ENCODE measurements around the gene RGS3. TPM values are rescaled to one million over a fixed set of nuclear protein-coding genes. Genes with fewer than 3 reads are reported as not detected.
"Not testable (repeated sequence)": the region's sequence is repeated elsewhere in the genome, so short reads cannot be mapped to it uniquely, and the experiment has no call there.

The RGS3 gene
- total RNA-seq, 4 donors from 2014 or later, result 76.0 to 169 (median 105) TPM

GRCh38 chr9:113428062-113428615 lies 35.4 kb upstream of the RGS3 start:
- ATAC-seq (ENCODE audit: low FRiP score), result no peak

GRCh38 chr9:113431191-113431590 lies 32.3 kb upstream of the RGS3 start:
- TF ChIP-seq CTCF (IDR thresholded peaks at IDR 0.05), result no peak
- ATAC-seq (ENCODE audit: low FRiP score) (no peak), DNase-seq (ENCODE audit: low spot score) (no peak)

More at GRCh38 chr9:113428062-113428615, 35.4 kb upstream of the RGS3 start:
- no peak for DNase-seq (ENCODE audit: low spot score)
- no peak for TF ChIP-seq CTCF (IDR thresholded peaks at IDR 0.05)

GRCh38 chr9:113436728-113437515 lies 26.6 kb upstream of the RGS3 start:
- ATAC-seq (ENCODE audit: low FRiP score) (no peak), DNase-seq (ENCODE audit: low spot score) (no peak)
- no peak for TF ChIP-seq CTCF (IDR thresholded peaks at IDR 0.05)

- DNase-seq (ENCODE audit: low spot score); ATAC-seq (ENCODE audit: low FRiP score): not testable (repeated sequence)
These were observed 25.8 kb upstream of the RGS3 start for GRCh38 chr9:113437716-113438115.

DNA sequence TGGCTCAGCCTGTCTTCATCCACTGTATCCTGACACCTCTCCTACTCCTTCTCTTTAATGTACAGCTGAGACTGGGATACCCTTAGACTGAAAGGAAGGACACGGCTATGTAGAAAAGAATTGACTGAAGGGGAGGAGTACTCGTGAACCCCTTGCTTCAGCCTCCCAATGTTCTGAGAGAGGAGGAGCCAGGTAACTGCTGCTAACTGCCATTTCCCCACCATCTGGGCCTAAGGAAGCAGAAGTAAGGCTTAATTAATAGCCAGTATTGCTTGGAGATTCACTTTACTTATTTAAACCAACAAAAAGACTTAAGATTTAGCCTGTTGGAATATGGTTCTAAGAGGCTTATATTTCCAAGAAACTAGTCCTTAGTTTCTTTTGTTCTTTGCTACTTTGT lies 18.8 kb upstream of the RGS3 start:
- no peak for TF ChIP-seq CTCF (IDR thresholded peaks at IDR 0.05)
- DNase-seq (ENCODE audit: low spot score) (no peak), ATAC-seq (ENCODE audit: low FRiP score) (no peak)

DNA sequence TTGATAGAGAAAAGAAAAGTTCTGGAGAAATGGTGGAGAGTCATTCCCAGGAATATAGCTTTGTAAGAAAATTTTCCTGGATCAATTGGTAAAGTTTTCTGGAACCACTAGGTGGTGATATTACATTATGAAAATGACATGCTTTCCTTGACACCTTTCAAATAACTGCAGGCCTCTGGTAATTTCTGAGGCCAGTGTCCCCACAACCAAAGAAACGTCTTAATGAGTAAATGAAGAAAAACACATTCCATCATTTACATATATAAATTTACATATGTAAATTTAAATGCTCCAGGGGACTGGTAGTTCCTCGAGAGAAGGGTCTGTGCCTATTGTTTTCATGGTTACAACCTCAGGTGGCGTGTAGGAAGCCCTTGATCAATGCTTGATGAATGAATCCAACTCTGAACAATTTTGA lies 17.2 kb upstream of the RGS3 start:
- no peak for ATAC-seq (ENCODE audit: low FRiP score)
- no peak for TF ChIP-seq CTCF (IDR thresholded peaks at IDR 0.05)
- DNase-seq (ENCODE audit: low spot score), result no peak

- DNase-seq (ENCODE audit: low spot score), result no peak
- no peak for ATAC-seq (ENCODE audit: low FRiP score)
- TF ChIP-seq CTCF (IDR thresholded peaks at IDR 0.05), result no peak
These were observed 14.2 kb upstream of the RGS3 start for GRCh38 chr9:113449376-113449775.

All from omental fat pad (tissue), 4 donors.